HCT116 (cell line): ENCODE data around the gene MAST4. TPM values are rescaled to one million over a fixed set of nuclear protein-coding genes. Genes with fewer than 3 reads are reported as not detected.

ENCODE experiments used
- ATAC-seq: fragments of 200-7000 bp; cut with Tn5 transposase; 2 replicates; pipeline ENCODE4 v1.9.1; 2020; ENCODE audit warnings: mild to moderate bottlenecking, moderate library complexity
- BruUV-seq: library from RNA; stranded (reverse); fragments of 400-500 nt; replicated peaks from 2 replicates; lab custom pipeline; 2021; lab: Mats Ljungman, UMichigan
- CTCF ChIA-PET: fragments of 300-600 bp; sonication (Branson Sonifier 250); formaldehyde crosslinking; loops from one replicate; lab custom pipeline; 2021; ENCODE audit warnings: antibody characterized with exemption; lab: Charles Lee
- POLR2A ChIA-PET: fragments of 300-600, 350-600 bp; sonication (Branson Sonifier 250); formaldehyde crosslinking; loops from one replicate; lab custom pipeline; 2021; ENCODE audit warnings: antibody characterized with exemption; lab: Charles Lee
- RAD21 ChIA-PET, 2 experiments: fragments of 300-600 bp; sonication (Branson Sonifier 250); formaldehyde crosslinking; loops; one replicate each; lab custom pipeline; 2023; ENCODE audit warnings: low total read pairs in 2 of 2; ENCODE audit not compliant: uncharacterized antibody in 2 of 2, unreplicated experiment in 2 of 2, low non-redundant PET in 1 of 2; lab: Charles Lee
- DNase-seq: peaks from one replicate; pipeline ENCODE4 v3.0.0-alpha.2; 2010; ENCODE audit warnings: low read depth, low spot score
- H2AFZ ChIP-seq: fragments of 200-600 bp; shearing (Covaris generic), sonication (generic); 2 replicates; pipeline ENCODE4 v1.6.1; 2017; ENCODE audit warnings: low read depth, mixed run types, mixed read lengths, antibody characterized with exemption, low read length; ENCODE audit not compliant: poor library complexity, severe bottlenecking
- H3K27ac ChIP-seq: 2 replicates; pipeline ENCODE4 v1.5.1; 2012; ENCODE audit warnings: low read depth, low read length
- H3K27me3 ChIP-seq: fragments of 200-600 bp; sonication (generic); 2 replicates; pipeline ENCODE4 v1.6.1; 2016; ENCODE audit warnings: mixed run types, low read length, mixed read lengths; ENCODE audit not compliant: insufficient read depth
- H3K36me3 ChIP-seq, 2 experiments: fragments of 200-500 bp in 1 of 2; fragments of 200-600 bp in 1 of 2; sonication (Bioruptor generic) in 1 of 2; sonication (generic) in 1 of 2; 2 replicates each; pipeline versions ENCODE4 v1.5.1 to v1.6.1; 2014 to 2016; ENCODE audit warnings: low read length in 2 of 2, inconsistent platforms in 1 of 2, mixed read lengths in 1 of 2, mixed run types in 1 of 2; ENCODE audit not compliant: insufficient read depth in 2 of 2, control insufficient read depth in 1 of 2
- H3K4me1 ChIP-seq, 2 experiments: fragments of 200-600 bp in 1 of 2; sonication (generic) in 1 of 2; 2 replicates each; pipeline versions ENCODE4 v1.5.1 to v1.6.1; 2012 to 2017; ENCODE audit warnings: low read length in 2 of 2, inconsistent platforms in 1 of 2, mild to moderate bottlenecking in 1 of 2, mixed read lengths in 1 of 2, mixed run types in 1 of 2, moderate library complexity in 1 of 2; ENCODE audit not compliant: insufficient read depth in 2 of 2, control insufficient read depth in 1 of 2
- H3K4me2 ChIP-seq: fragments of 200-600 bp; sonication (generic); 2 replicates; pipeline ENCODE4 v1.6.1; 2017; ENCODE audit warnings: mixed run types, low read length, mixed read lengths
- H3K4me3 ChIP-seq, 2 experiments: fragments of 200-600 bp in 1 of 2; sonication (generic) in 1 of 2; replicated peaks in 1 of 2; 2 replicates each; pipeline ENCODE4 v1.5.1; 2011 to 2016; ENCODE audit warnings: low read length in 2 of 2, control low read depth in 1 of 2, low read depth in 1 of 2, mild to moderate bottlenecking in 1 of 2, mixed read lengths in 1 of 2, mixed run types in 1 of 2
- H3K79me2 ChIP-seq: fragments of 200-600 bp; sonication (generic); 2 replicates; pipeline ENCODE4 v1.6.1; 2017; ENCODE audit warnings: mild to moderate bottlenecking, mixed run types, low read length, moderate library complexity, mixed read lengths; ENCODE audit not compliant: insufficient read depth
- H3K9ac ChIP-seq: fragments of 200-600 bp; sonication (generic); 2 replicates; pipeline ENCODE4 v1.6.1; 2016; ENCODE audit warnings: low read length, mixed read lengths
- H3K9me2 ChIP-seq: fragments of 200-600 bp; sonication (generic), shearing (Covaris generic); 2 replicates; pipeline ENCODE4 v1.6.1; 2017; ENCODE audit warnings: mixed run types, mild to moderate bottlenecking, moderate library complexity; ENCODE audit not compliant: insufficient read depth
- H3K9me3 ChIP-seq, 2 experiments: fragments of 200-500 bp in 1 of 2; fragments of 200-600 bp in 1 of 2; sonication (Bioruptor generic) in 1 of 2; sonication (generic) in 1 of 2; 2 replicates each; pipeline ENCODE4 v1.6.1; 2014 to 2017; ENCODE audit warnings: low read length in 2 of 2, mixed read lengths in 2 of 2, inconsistent platforms in 1 of 2, low read depth in 1 of 2, mild to moderate bottlenecking in 1 of 2, mixed run types in 1 of 2, moderate library complexity in 1 of 2; ENCODE audit not compliant: control insufficient read depth in 1 of 2, insufficient read depth in 1 of 2
- H4K20me1 ChIP-seq: fragments of 200-600 bp; sonication (generic), shearing (Covaris generic); 2 replicates; pipeline ENCODE4 v1.6.1; 2017; ENCODE audit warnings: mixed run types, mild to moderate bottlenecking, moderate library complexity; ENCODE audit not compliant: insufficient read depth
- ATF3 ChIP-seq: IDR thresholded peaks from 2 replicates; pipeline ENCODE4 v1.6.1; 2012
- CEBPB ChIP-seq: IDR thresholded peaks from 2 replicates; pipeline ENCODE4 v1.6.1; 2012; ENCODE audit warnings: low read depth
- CTCF ChIP-seq, 3 experiments: fragments of 200-600 bp in 1 of 3; sonication (generic) in 1 of 3; IDR thresholded peaks in 2 of 3; conservative IDR thresholded peaks in 1 of 3; 2 replicates each; pipeline ENCODE4 v1.5.1; 2012 to 2017; ENCODE audit warnings: low read depth in 2 of 3, low read length in 2 of 3, antibody characterized with exemption in 1 of 3, borderline replicate concordance in 1 of 3, control low read depth in 1 of 3, mild to moderate bottlenecking in 1 of 3, mixed read lengths in 1 of 3, mixed run types in 1 of 3, moderate library complexity in 1 of 3; ENCODE audit not compliant: insufficient read depth in 1 of 3
- ELF1 ChIP-seq: IDR thresholded peaks from 2 replicates; pipeline ENCODE4 v1.6.1; 2012; ENCODE audit warnings: low read depth, borderline replicate concordance
- EZH2phosphoT487 ChIP-seq: fragments of 200-600 bp; IDR thresholded peaks from 2 replicates; pipeline ENCODE4 v1.6.1; 2018; ENCODE audit warnings: antibody characterized with exemption, borderline replicate concordance
- FOSL1 ChIP-seq: IDR thresholded peaks from 2 replicates; pipeline ENCODE4 v1.6.1; 2012; ENCODE audit warnings: low read depth
- POLR2A ChIP-seq: IDR thresholded peaks from 2 replicates; pipeline ENCODE4 v1.7.0; 2011; ENCODE audit warnings: borderline replicate concordance; ENCODE audit not compliant: insufficient read depth, insufficient read length; ENCODE audit errors: extremely low read depth
- SP1 ChIP-seq: IDR thresholded peaks from 2 replicates; pipeline ENCODE4 v1.6.1; 2012; ENCODE audit warnings: low read depth
- TCF7L2 ChIP-seq: IDR thresholded peaks from 2 replicates; pipeline ENCODE4 v1.7.0; 2011; ENCODE audit warnings: borderline replicate concordance, inconsistent platforms; ENCODE audit not compliant: insufficient read depth, insufficient read length; ENCODE audit errors: extremely low read depth
- YY1 ChIP-seq: IDR thresholded peaks from 2 replicates; pipeline ENCODE4 v1.6.1; 2011; ENCODE audit warnings: low read length, low read depth, moderate library complexity, mild to moderate bottlenecking; ENCODE audit not compliant: insufficient replicate concordance; ENCODE audit errors: extremely low read depth
- ZFX ChIP-seq: fragments of 450-650 bp; IDR thresholded peaks from 2 replicates; pipeline ENCODE4 v1.6.1; 2017
- ZNF274 ChIP-seq: fragments of 200-500 bp; sonication (Bioruptor generic); IDR thresholded peaks from 2 replicates; pipeline ENCODE4 v1.6.1; 2014; ENCODE audit warnings: mild to moderate bottlenecking, low read depth, low read length, inconsistent platforms
- intact Hi-C: fragments of 100-400 bp; cut with micrococcal nuclease; formaldehyde crosslinking; loops from 2 replicates; pipeline ENCODE4 v1.10.0; 2022
- total RNA-seq: library from RNA; stranded (reverse); gene quantifications from one replicate; pipeline ENCODE4 v1.2.1, GENCODE V29; 2021; ENCODE audit not compliant: unreplicated experiment
- TF ChIP-seq, protein P1 (sequence below): IDR thresholded peaks from 2 replicates; pipeline ENCODE4 v1.6.1; 2011; ENCODE audit warnings: mild to moderate bottlenecking, low read length, moderate library complexity; ENCODE audit not compliant: insufficient replicate concordance; ENCODE audit errors: extremely low read depth

MAST4 gene
- total RNA-seq, 1 experiment from 2014 or later, result 1.1 TPM

GRCh38 chr5:66615136-66615535 is 18.9 kb downstream of the MAST4 start (continued):
- TF ChIP-seq CTCF (IDR thresholded peaks at IDR 0.05 in 2 of 3, conservative IDR thresholded peaks at IDR 0.05 in 1 of 3; ENCODE audit: borderline replicate concordance in 1 of 3, insufficient read depth in 1 of 3, low read depth in 2 of 3, low read length in 2 of 3), result no peak
- no peak for TF ChIP-seq ZNF274
- TF ChIP-seq CEBPB, result no peak
- TF ChIP-seq POLR2A, result no peak
- no peak for TF ChIP-seq FOSL1
- no peak for TF ChIP-seq EZH2phosphoT487

DNA sequence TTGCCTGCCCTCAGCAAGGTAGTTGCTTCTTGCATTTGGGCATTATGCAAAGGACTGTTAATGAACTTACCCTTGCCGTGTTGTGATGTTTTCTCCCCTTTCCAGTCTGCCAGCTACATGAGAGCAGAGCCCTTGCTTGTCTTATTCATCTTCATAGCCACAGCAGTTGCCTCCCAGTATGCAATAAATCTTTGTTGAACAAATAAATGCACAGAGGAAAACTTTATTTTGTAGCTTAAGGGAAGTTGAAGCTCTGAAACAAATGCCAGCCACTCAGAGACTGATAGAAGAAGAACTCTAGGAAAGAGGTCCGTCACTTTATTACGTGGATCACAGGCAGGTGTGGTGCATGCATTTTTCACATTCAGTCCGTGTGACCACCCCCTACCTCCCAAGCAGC is 19.7 kb downstream of the MAST4 start:
- CTCF ChIA-PET, result no interaction called here
- no peaks in the 10 kb centered on the region for H3K36me3 ChIP-seq
- no peak overlapping the region for H3K27ac ChIP-seq
- POLR2A ChIA-PET, result no interaction called here
- TF ChIP-seq, protein P1, sequence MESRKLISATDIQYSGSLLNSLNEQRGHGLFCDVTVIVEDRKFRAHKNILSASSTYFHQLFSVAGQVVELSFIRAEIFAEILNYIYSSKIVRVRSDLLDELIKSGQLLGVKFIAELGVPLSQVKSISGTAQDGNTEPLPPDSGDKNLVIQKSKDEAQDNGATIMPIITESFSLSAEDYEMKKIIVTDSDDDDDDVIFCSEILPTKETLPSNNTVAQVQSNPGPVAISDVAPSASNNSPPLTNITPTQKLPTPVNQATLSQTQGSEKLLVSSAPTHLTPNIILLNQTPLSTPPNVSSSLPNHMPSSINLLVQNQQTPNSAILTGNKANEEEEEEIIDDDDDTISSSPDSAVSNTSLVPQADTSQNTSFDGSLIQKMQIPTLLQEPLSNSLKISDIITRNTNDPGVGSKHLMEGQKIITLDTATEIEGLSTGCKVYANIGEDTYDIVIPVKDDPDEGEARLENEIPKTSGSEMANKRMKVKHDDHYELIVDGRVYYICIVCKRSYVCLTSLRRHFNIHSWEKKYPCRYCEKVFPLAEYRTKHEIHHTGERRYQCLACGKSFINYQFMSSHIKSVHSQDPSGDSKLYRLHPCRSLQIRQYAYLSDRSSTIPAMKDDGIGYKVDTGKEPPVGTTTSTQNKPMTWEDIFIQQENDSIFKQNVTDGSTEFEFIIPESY, result no peak
- TF ChIP-seq TCF7L2 (no peak), ELF1 (no peak), ZFX (no peak), CEBPB (no peak), ATF3 (no peak), SP1 (no peak), YY1 (no peak), FOSL1 (no peak), ZNF274 (no peak), EZH2phosphoT487 (no peak)
- H3K4me2 ChIP-seq, result no peak overlapping the region
- no peaks in the 10 kb centered on the region for H3K9me2 ChIP-seq
- BruUV-seq, result no TSS peak
- H3K4me1 ChIP-seq, result no peaks in the 10 kb centered on the region
- intact Hi-C loops, result no loop called here
- peaks cover 81% of the 10 kb centered on the region for H3K27me3 ChIP-seq
- DNase-seq, result no peak
- H3K79me2 ChIP-seq, result no peaks in the 10 kb centered on the region
- no peaks in the 10 kb centered on the region for H4K20me1 ChIP-seq
- H3K9ac ChIP-seq, result no peak overlapping the region
- no peak overlapping the region for H3K4me3 ChIP-seq
- no peaks in the 10 kb centered on the region for H3K9me3 ChIP-seq
- no peak for ATAC-seq
- no peak overlapping the region for H2AFZ ChIP-seq
- RAD21 ChIA-PET, result no interaction called here
